Endothelial cell of umbilical vein (primary cell): ENCODE results near the gene CBY3.

Source experiments
- MAX ChIP-seq: IDR thresholded peaks from 2 replicates; pipeline ENCODE4 v1.6.1; 2011; ENCODE audit not compliant: insufficient read depth, insufficient read length
- POLR2A ChIP-seq: IDR thresholded peaks from 2 replicates; pipeline ENCODE4 v1.6.1; 2012; ENCODE audit warnings: low read depth, mild to moderate bottlenecking, control low read depth, low read length
- POLR2AphosphoS5 ChIP-seq: IDR thresholded peaks from 2 replicates; pipeline ENCODE4 v1.6.1; 2012; ENCODE audit warnings: low read depth, mild to moderate bottlenecking, control low read depth, low read length, moderate library complexity; ENCODE audit not compliant: insufficient read depth

- TF ChIP-seq POLR2A, result no peak
- no peak for TF ChIP-seq POLR2AphosphoS5
- no peak for TF ChIP-seq MAX
These were observed 32.4 kb downstream of the CBY3 start for GRCh38 chr5:179648410-179648809.
